Left lobe of liver (tissue), 2 donors: ENCODE results near the gene CACNB4. TPM values are rescaled to one million over a fixed set of nuclear protein-coding genes. Genes with fewer than 3 reads are reported as not detected.
"Not testable (repeated sequence)": the region's sequence is repeated elsewhere in the genome, so short reads cannot be mapped to it uniquely, and the experiment has no call there.

Experiments
- ATAC-seq: fragments of 200-7000 bp; cut with Tn5 transposase; one replicate; pipeline ENCODE4 v1.9.1; 2020; ENCODE audit warnings: mild to moderate bottlenecking, moderate library complexity
- DNase-seq: peaks from one replicate; pipeline ENCODE4 v3.0.0-alpha.2; 2020; ENCODE audit warnings: low spot score
- total RNA-seq: library from RNA; stranded (reverse); gene quantifications from one replicate; pipeline ENCODE4 v1.2.1, GENCODE V29; 2021
- donor health status: DM: no; HTN: no; CAD: no; lungs with moderate emphysema.
- donor health status: DM: no; HTN: yes; CAD: no.

CACNB4 gene
- total RNA-seq, 1 donor from 2014 or later = 0.20 TPM

DNA sequence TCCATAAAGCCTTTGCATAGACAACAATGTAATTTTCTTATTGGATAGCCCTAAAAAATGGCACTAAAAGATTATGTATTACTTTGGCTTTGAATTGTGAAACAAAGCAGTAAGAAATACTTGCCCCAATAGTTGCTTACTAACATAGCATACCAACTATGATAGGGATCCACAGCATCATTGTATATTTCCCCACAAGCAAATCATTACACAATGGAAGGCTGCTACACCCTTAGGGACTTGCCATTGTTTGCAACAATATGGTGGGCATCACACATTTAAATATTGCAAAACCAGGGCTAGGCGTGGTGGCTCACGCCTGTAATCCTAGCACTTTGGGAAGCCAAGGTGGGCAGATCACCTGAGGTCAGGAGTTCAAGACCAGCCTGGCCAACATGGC lies 74.4 kb downstream of the CACNB4 start:
- no peak for DNase-seq
- ATAC-seq = no peak

DNA sequence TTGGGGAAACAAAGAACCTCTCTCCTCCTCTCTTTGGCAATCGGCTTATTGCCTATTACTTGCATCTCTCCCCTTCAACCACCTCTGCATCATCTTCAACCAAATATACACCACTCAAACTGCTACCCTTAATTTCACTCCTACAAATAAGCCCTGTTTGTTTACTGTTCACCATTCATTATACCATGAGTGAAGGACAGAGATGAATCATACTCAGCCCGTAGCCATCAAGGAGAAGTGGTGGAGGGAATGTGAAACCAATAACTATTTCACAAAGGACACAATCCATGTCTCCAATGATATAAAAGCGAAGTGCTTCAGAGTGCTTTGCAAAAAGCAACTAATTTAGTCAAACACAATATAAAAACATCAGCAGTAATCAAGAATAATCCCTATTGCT lies 76.8 kb downstream of the CACNB4 start:
- no peak for ATAC-seq

GRCh38 chr2:152021001-152021400 lies 77.8 kb downstream of the CACNB4 start:
- ATAC-seq, DNase-seq: not testable (repeated sequence)

More for the DNA sequence above, 76.8 kb downstream of the CACNB4 start:
- DNase-seq = no peak

- DNase-seq (no peak), ATAC-seq (no peak)
Measured at GRCh38 chr2:152019732-152020131, 79.1 kb downstream of the CACNB4 start.

DNA sequence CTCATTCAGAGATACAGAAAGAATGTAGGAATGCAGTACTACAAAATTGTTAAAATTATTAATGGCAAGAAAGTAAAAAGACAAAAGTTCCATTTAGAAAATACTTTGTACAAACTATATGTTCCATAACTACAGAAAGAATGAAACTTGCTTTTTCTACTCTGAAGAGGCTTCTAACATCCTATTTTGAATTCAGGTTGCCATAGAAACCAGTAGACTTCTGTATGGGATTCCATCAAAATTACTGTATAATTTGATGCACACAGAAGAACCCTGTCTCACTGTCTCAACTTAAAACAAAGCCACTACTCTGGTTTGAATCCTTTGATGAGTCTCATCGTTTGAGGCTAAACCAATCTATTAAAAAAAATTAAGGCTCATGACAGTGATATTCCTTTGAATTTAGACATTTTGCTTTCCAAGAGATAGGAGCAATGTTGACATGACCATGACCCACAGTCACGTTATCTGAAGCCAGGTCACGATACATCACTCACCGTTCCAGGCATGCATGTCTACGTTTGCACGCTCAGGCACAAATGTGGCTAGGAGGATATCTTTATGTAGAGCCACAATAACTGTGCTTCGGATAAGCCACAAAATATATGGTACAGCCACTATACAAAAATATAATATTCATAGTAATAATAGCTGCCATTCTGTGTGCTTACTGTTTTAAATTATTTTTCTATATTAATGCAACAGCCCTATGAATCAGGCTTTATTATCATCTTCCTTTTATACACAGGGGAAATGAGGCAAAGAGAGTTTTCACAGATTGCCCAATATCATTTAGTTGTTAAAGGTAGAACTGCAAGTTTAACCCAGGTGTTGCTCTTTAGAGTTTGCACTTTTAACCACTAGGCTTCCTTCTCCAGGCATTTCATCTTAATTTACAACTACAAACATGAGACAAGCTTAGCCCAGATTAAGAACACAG lies 82.4 kb downstream of the CACNB4 start:
- DNase-seq = no peak
- ATAC-seq = no peak

DNA sequence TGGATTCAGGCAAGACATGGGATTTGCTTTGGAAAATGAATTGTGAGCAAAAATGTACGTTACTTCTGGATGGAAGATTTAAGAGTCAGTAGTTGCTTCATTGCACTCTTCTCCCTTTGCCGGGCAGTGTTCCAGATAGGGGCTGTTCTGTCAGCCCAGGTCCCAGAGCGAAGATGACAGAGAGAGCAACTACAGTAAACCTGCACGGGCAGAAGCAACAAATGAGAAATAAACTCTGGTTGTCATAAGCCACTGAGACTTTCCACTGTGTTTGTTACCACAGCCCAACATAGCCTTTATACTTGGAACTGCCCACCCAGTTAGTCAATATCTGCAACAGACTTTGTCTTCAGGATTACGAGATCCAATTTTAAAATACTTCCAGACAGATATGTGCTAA lies 83.3 kb downstream of the CACNB4 start:
- DNase-seq (no peak), ATAC-seq (no peak)

- DNase-seq (no peak), ATAC-seq (no peak)
Measured at GRCh38 chr2:152012697-152013096, 86.1 kb downstream of the CACNB4 start.

DNA sequence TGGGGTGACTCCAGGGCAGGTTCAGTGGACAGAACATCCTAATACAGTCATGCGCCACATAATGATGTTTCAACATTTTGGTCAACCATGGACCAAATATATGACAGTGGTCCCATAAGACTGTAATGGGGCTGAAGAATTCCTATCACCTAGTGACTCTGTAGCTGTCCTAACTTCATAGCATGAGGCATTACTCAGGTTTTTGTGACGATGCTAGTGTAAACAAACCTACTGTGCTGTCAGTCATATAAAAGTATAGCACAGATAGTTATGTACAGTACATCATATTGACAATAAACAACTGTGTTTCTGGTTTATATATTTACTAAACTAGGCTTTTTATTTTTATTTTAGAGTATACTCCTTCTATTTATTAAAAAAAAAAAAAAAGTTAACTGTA lies 87.1 kb downstream of the CACNB4 start:
- DNase-seq (no peak), ATAC-seq (no peak)

DNA sequence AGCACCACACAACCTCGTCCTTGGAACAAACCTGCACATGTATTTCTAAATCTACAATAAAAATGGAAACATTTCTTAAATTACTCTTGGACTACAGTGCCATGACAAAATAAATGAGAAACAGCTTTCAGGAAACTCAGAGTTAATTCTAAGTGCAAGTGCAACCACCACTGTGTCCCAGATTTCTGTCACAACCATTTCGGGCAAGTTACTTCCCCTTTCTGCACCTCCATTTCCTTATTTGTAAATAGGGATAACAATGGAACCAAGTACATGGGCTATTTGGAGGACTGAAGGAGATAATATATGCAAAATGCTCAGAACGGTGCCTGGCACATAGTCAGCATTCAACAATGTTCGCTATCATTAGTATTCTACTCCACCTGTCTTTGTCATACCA lies 93.2 kb downstream of the CACNB4 start:
- no peak for ATAC-seq

GRCh38 chr2:152003283-152003682 lies 95.6 kb downstream of the CACNB4 start:
- not testable (repeated sequence) for ATAC-seq, DNase-seq

More for the DNA sequence above, 93.2 kb downstream of the CACNB4 start:
- DNase-seq = no peak

- ATAC-seq (peak; percentile 93), DNase-seq (peak; percentile 51)
Measured at GRCh38 chr2:151999053-151999452, 99.8 kb downstream of the CACNB4 start.

- no peak for ATAC-seq
- no peak for DNase-seq
Measured at GRCh38 chr2:151996243-151997003, 102.4 kb downstream of the CACNB4 start.

- DNase-seq (no peak), ATAC-seq (no peak)
Measured at GRCh38 chr2:151995161-151995557, 103.7 kb downstream of the CACNB4 start.

GRCh38 chr2:151994178-151994577 lies 104.7 kb downstream of the CACNB4 start:
- not testable (repeated sequence) for DNase-seq, ATAC-seq

DNA sequence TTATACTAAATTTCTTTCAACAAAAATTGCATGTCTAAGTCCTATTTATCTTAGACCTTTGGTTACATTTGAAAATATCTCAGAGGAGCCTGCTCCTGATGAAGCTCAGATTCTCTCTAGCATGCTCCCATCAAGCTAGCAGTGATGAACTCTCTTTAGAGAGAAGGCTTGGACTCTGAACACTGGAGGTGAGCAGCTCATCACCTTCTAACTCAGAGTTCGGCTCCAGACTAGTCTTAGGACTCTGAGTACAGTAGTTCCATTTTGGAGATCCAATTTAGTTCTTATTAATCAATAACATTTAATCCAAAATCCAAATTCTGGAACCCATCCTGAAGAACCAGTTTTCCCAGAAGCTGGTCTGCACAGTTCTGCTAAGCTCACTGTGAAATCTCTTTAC lies 107.8 kb downstream of the CACNB4 start:
- ATAC-seq (no peak), DNase-seq (no peak)

- DNase-seq = no peak
Measured at GRCh38 chr2:151989378-151989777, 109.5 kb downstream of the CACNB4 start.

DNA sequence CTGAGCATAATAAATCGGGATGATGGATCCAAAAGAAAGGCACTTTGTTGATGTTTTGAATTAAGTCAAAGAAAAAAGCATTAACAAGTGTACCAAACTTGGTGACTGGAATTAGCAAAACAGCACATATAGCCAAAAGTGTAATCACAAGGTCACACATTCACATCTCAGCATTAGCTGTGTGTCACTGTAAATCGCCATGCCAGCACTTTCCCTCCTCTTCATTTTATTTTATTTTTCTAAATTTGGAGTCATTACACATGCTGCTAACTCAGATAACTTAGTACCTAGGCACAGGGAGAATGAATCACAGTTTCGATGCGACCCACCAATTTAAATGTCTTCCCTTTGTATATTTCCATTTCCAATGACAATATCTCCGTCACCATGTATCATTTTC lies 111.4 kb downstream of the CACNB4 start:
- ATAC-seq (no peak), DNase-seq (no peak)

More at GRCh38 chr2:151989378-151989777, 109.5 kb downstream of the CACNB4 start:
- no peak for ATAC-seq

DNA sequence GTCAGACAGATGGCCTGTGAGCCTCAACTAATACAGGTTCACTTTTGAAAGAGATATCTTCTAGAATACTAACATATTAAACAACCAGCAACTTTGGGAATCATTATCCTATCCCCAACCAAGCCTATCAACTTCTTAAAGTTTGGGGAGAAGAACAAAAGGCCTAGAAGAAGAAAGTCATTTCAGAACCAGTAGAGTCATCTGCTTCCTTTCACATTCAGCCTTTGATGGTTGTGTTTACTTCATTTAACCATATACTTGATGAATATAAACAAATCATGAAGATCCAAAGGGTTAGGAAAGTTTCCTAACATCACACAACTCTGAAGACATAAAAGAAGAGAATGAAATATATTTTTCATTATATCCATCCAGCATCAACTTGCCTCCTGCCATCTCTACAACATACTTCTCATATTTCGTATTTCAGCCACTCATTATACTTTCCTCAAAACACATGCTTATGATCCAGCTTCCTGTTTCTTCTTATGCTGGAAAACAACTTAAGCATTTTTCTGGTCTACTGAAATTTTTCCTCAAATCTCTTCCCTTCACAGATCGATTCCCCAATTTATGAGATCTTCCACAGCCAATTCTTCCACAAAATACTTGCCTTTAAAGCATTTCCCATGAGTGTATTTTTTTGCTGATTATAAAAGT lies 114.3 kb downstream of the CACNB4 start:
- no peak for ATAC-seq
- DNase-seq = no peak

DNA sequence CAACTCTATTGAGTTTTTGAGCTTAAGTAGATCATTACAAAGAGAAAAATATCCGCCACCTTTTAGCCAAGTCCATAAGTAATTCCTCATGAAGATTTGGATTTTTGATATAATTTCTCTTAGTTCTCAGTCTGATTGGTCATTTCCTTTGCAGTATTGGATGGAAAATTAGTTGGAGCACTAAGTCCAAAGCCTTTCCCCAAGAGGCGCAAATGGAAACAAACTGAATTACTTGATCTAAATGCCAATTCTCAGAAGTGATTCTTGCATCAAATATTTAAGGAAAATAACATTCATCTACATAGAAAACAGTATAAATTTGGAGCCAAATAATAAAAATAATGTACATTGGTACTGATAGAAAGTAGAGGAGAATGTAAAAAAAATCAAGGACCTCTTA lies 115.6 kb downstream of the CACNB4 start:
- ATAC-seq = no peak
- no peak for DNase-seq

DNA sequence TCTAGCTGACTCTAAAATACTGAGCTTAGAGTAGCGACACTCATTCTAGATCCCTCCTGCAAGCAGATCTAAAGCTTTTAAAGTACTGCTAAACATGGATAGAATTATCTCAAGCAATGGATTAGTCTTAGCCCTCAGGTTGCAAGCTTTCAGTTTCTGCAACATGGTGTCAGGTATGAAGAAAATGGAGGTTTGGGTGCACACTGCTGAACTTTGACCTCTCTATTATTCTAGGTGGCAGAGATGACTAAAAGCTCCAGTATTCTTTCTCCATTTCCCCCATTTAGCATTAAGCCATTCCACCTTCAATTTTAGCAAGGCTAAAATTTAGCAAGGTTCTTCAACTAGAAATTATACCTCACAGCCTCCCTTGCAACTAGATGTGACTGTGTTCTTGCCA lies 117.0 kb downstream of the CACNB4 start:
- no peak for ATAC-seq

DNA sequence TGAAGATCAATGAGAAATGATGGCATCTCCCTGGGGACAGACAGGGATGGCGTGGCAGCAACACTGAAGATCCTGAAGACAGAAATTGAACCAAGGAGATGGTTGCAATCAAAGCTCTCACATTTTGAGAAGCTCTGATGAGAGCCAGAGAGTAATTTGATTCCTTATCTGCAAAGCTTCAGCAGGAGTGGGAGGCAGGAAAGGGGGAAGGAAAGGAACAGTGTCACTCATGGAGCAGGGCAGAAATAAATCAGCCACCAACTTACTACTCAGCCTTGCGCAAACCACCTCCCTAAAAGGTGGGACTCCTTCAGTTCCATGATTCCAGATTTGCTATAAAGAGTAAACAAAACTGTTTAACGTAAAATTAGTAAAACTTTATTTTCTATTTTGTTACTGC lies 119.2 kb downstream of the CACNB4 start:
- no peak for ATAC-seq
- DNase-seq = no peak

More for the DNA sequence above, 117.0 kb downstream of the CACNB4 start:
- DNase-seq = no peak
